CD4-positive, alpha-beta T cell (primary cell): Measurements from ENCODE around the gene PTGER1. TPM values are rescaled to one million over a fixed set of nuclear protein-coding genes. Genes with fewer than 3 reads are reported as not detected.
A peak's percentile ranks its signal among the peaks of the same experiment; 100 is the strongest.
"Not testable (repeated sequence)": the region's sequence is repeated elsewhere in the genome, so short reads cannot be mapped to it uniquely, and the experiment has no call there.

Source experiments
- ATAC-seq: fragments of 200-7000 bp; cut with Tn5 transposase; one replicate; pipeline ENCODE4 v1.10.0; 2022; ENCODE audit warnings: mild to moderate bottlenecking; ENCODE audit not compliant: poor library complexity
- CTCF ChIA-PET: fragments of 350-600 bp; sonication (Branson Sonifier 250); formaldehyde crosslinking; loops from one replicate; lab custom pipeline; 2021; ENCODE audit warnings: antibody characterized with exemption, inconsistent platforms; lab: Charles Lee
- POLR2A ChIA-PET: fragments of 350-600 bp; sonication (Branson Sonifier 250); formaldehyde crosslinking; loops from one replicate; lab custom pipeline; 2021; ENCODE audit warnings: antibody characterized with exemption, inconsistent platforms; lab: Charles Lee
- DNase-seq, 14 experiments: peaks; one replicate each; pipeline ENCODE4 v3.0.0-alpha.2; 2013 to 2020; ENCODE audit warnings: mixed read lengths in 2 of 14
- H3K27ac ChIP-seq, 2 donors: one replicate each; pipeline versions ENCODE4 v1.5.1 to v1.7.0; 2013; ENCODE audit warnings: low read length in 2 of 2, low read depth in 1 of 2, mild to moderate bottlenecking in 1 of 2
- H3K27me3 ChIP-seq, 2 experiments: 1 replicate in 1 of 2; 2 replicates in 1 of 2; pipeline versions ENCODE4 v1.6.1 to v1.7.0; 2013; ENCODE audit warnings: low read length in 2 of 2, control low read depth in 1 of 2, mild to moderate bottlenecking in 1 of 2, moderate library complexity in 1 of 2; ENCODE audit not compliant: insufficient read depth in 2 of 2, control insufficient read depth in 1 of 2
- H3K36me3 ChIP-seq: one replicate; pipeline ENCODE4 v1.6.1; 2013; ENCODE audit warnings: low read length, control low read depth; ENCODE audit not compliant: insufficient read depth
- H3K4me1 ChIP-seq: one replicate; pipeline ENCODE4 v1.6.1; 2013; ENCODE audit warnings: low read length, control low read depth; ENCODE audit not compliant: insufficient read depth
- H3K4me3 ChIP-seq: one replicate; pipeline ENCODE4 v1.5.1; 2013; ENCODE audit warnings: mild to moderate bottlenecking, low read length, moderate library complexity
- H3K9me3 ChIP-seq, 2 experiments: 1 replicate in 1 of 2; 2 replicates in 1 of 2; pipeline versions ENCODE4 v1.6.1 to v1.7.0; 2013; ENCODE audit warnings: low read length in 2 of 2, mild to moderate bottlenecking in 2 of 2, control low read depth in 1 of 2, moderate library complexity in 1 of 2; ENCODE audit not compliant: control insufficient read depth in 1 of 2, insufficient read depth in 1 of 2
- H3K27ac Mint-ChIP-seq: one replicate; pipeline ENCODE4 v1.8.0; 2020; ENCODE audit warnings: mixed read lengths
- H3K27me3 Mint-ChIP-seq: one replicate; pipeline ENCODE4 v1.8.0; 2021; ENCODE audit warnings: mixed read lengths
- H3K36me3 Mint-ChIP-seq: one replicate; pipeline ENCODE4 v1.8.0; 2021; ENCODE audit warnings: low read depth, mixed read lengths
- H3K4me1 Mint-ChIP-seq: one replicate; pipeline ENCODE4 v1.8.0; 2021; ENCODE audit warnings: low read depth, mixed read lengths
- H3K4me3 Mint-ChIP-seq: one replicate; pipeline ENCODE4 v1.8.0; 2020; ENCODE audit warnings: mild to moderate bottlenecking, mixed read lengths
- H3K9me3 Mint-ChIP-seq: one replicate; pipeline ENCODE4 v1.8.0; 2020; ENCODE audit warnings: mixed read lengths
- intact Hi-C, 2 experiments: fragments of 100-400 bp; cut with DNase I in 1 of 2; cut with micrococcal nuclease in 1 of 2; formaldehyde crosslinking; loops; one replicate each; pipeline versions ENCODE4 v1.15.1 to v1.9.0; 2023 to 2025; cut with DNase I, micrococcal nuclease
- total RNA-seq, 174 experiments: library from RNA in 2 of 174; stranded (reverse) in 2 of 174; gene quantifications; one replicate each; pipeline ENCODE4 v1.2.3 and lab custom pipeline; 2021 to 2026
- TF ChIP-seq, protein P1 (sequence below): fragments of 200-600 bp; IDR thresholded peaks from one replicate; pipeline ENCODE4 v1.8.0; 2022; ENCODE audit warnings: antibody characterized with exemption, mild to moderate bottlenecking

The PTGER1 gene
- total RNA-seq, 2 experiments from 2014 or later, result not detected

DNA sequence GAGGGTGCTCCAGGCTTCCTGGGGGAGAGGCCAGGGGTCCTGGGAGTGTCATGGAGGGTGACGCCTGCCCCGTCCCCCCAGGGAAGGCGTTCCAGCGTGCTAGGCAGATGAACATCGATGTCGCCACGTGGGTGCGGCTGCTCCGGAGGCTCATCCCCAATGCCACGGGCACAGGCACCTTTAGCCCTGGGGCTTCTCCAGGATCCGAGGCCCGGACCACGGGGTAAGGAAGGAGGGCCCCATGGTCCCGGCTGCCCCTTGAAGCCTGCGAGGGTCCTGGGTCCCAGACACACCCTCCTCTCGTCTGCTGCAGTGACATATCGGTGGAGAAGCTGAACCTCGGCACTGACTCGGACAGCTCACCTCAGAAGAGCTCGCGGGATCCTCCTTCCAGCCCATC is 11.4 kb downstream of the PTGER1 start:
- Mint-ChIP-seq H3K27me3 (no peaks in the 10 kb centered on the region), H3K4me1 (no peaks in the 10 kb centered on the region), H3K36me3 (peaks cover 89% of the 10 kb centered on the region), H3K9me3 (no peaks in the 10 kb centered on the region), H3K27ac (no peak overlapping the region), H3K4me3 (no peak overlapping the region)
- Histone ChIP-seq H3K4me1 (no peaks in the 10 kb centered on the region), H3K27me3 (no peaks in the 10 kb centered on the region), H3K9me3 (no peaks in the 10 kb centered on the region), H3K36me3 (peaks cover 79% of the 10 kb centered on the region), H3K4me3 (no peak overlapping the region), H3K27ac (no peak overlapping the region)
- intact Hi-C loops, result no loop called here
- ATAC-seq (no peak), DNase-seq (no peak)
- TF ChIP-seq, protein P1, sequence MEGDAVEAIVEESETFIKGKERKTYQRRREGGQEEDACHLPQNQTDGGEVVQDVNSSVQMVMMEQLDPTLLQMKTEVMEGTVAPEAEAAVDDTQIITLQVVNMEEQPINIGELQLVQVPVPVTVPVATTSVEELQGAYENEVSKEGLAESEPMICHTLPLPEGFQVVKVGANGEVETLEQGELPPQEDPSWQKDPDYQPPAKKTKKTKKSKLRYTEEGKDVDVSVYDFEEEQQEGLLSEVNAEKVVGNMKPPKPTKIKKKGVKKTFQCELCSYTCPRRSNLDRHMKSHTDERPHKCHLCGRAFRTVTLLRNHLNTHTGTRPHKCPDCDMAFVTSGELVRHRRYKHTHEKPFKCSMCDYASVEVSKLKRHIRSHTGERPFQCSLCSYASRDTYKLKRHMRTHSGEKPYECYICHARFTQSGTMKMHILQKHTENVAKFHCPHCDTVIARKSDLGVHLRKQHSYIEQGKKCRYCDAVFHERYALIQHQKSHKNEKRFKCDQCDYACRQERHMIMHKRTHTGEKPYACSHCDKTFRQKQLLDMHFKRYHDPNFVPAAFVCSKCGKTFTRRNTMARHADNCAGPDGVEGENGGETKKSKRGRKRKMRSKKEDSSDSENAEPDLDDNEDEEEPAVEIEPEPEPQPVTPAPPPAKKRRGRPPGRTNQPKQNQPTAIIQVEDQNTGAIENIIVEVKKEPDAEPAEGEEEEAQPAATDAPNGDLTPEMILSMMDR, result no peak
- POLR2A ChIA-PET, result no interaction called here
- CTCF ChIA-PET, result no interaction called here

DNA sequence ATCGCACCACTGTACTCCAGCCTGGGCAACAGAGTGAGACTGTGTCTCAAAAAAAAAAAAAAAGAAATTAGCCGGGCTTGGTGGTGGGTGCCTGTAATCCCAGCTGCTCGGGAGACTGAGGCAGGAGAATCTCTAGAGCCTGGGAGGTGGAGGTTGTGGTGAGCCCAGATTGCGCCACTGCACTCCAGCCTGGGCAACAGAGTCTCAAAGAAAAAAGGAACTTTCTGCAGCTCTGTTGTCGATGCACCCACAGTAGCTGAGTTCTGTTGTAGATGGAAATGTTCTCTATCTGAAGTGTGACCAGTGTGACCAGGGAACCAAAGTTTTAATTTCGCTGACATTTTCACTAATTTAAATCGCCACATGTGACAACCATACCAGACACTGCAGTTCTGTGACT is 12.8 kb downstream of the PTGER1 start:
- intact Hi-C loops, CTCF ChIA-PET, POLR2A ChIA-PET, H3K4me1 Mint-ChIP-seq, DNase-seq, H3K9me3 Mint-ChIP-seq, H3K4me3 ChIP-seq, H3K4me1 ChIP-seq, ATAC-seq, H3K27me3 Mint-ChIP-seq, H3K9me3 ChIP-seq, H3K27me3 ChIP-seq, H3K27ac ChIP-seq, H3K27ac Mint-ChIP-seq, H3K4me3 Mint-ChIP-seq: not testable (repeated sequence)
- peaks cover 80% of the 10 kb centered on the region for H3K36me3 ChIP-seq
- H3K36me3 Mint-ChIP-seq, result peaks cover 90% of the 10 kb centered on the region

DNA sequence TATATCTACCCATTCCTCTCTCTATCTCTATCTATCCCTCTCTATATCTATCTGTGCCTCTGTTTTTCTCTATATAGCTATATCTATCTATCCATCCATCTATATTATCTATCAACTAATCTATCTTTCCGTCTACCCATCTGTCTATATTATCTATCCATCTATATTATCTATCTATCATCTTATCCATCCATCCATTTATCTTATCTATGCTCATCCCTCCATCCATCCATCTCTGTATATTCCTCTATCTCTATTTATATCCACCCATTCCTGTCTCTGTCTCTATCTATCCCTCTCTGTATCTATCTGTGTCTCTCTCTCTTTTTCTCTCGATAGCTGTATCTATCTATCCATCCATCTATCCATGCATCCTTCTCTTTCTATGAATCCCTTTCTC is 14.2 kb downstream of the PTGER1 start:
- peaks cover 93% of the 10 kb centered on the region for H3K36me3 Mint-ChIP-seq
- H3K4me3 Mint-ChIP-seq, result no peak overlapping the region
- no peaks in the 10 kb centered on the region for H3K9me3 ChIP-seq
- ChIA-PET CTCF (no interaction called here), POLR2A (no interaction called here)
- DNase-seq (no peak), ATAC-seq (no peak)
- intact Hi-C loops, result no loop called here
- peaks cover 81% of the 10 kb centered on the region for H3K36me3 ChIP-seq
- H3K27me3 ChIP-seq, result no peaks in the 10 kb centered on the region
- H3K4me3 ChIP-seq, result no peak overlapping the region
- no peaks in the 10 kb centered on the region for H3K27me3 Mint-ChIP-seq
- no peaks in the 10 kb centered on the region for H3K4me1 ChIP-seq
- H3K27ac Mint-ChIP-seq, result no peak overlapping the region
- H3K9me3 Mint-ChIP-seq, result no peaks in the 10 kb centered on the region
- H3K27ac ChIP-seq, result no peak overlapping the region
- TF ChIP-seq, protein P1, result no peak
- H3K4me1 Mint-ChIP-seq, result no peaks in the 10 kb centered on the region

DNA sequence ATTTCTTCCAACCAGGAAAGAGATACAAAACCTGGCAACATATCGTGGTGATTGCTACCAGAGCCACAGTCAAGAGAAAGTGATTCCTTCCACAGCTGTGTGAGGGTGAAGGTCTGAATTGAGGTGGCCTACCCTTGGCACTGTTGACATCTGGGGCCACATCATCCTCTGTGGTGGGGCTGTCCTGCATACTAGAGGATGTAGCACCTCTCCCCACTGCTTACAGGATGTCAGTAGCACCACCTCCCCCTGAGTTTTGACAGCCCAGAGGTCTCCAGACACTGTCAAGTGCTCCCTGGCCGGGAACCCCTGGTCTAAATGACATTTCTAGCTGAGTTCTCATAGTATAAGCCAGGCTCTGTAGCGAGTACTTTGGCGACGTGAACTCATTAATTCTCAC is 15.5 kb downstream of the PTGER1 start:
- Histone ChIP-seq H3K4me1 (no peaks in the 10 kb centered on the region), H3K4me3 (no peak overlapping the region), H3K36me3 (peaks cover 81% of the 10 kb centered on the region), H3K27ac (no peak overlapping the region), H3K27me3 (no peaks in the 10 kb centered on the region), H3K9me3 (no peaks in the 10 kb centered on the region)
- ChIA-PET CTCF (no interaction called here), POLR2A (interaction anchor here (0.7 to 1.3 kb wide), 2 partner anchors 13 to 61 kb away, joined by 3 to 4 read pairs; no protein-coding TSS in a partner anchor)
- no peak for ATAC-seq
- TF ChIP-seq, protein P1, result no peak
- Mint-ChIP-seq H3K27ac (no peak overlapping the region), H3K4me1 (no peaks in the 10 kb centered on the region), H3K4me3 (no peak overlapping the region), H3K36me3 (peaks cover 94% of the 10 kb centered on the region), H3K27me3 (no peaks in the 10 kb centered on the region), H3K9me3 (no peaks in the 10 kb centered on the region)
- intact Hi-C loops, result no loop called here
- DNase-seq, result peak in 2 of 14 experiments; percentile 35 to 83

DNA sequence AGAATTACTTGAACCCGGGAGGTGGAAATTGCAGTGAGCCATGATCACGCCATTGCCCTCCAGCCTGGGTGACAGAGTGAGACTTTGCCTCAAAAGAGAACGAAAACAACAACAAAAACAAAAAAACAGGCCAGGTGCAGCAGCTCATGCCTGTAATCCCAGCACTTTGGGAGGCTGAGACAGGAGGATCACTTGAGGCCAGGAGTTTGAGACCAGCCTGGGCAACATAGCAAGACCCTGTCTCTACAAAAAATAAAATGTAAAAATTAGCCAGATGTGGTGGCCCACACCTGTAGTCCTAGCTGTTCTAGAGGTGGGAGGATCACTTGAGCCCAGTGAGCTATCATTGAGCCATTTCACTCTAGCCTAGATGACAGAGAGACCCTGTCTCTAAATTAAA is 22.9 kb downstream of the PTGER1 start:
- peaks cover 87% of the 10 kb centered on the region for H3K36me3 Mint-ChIP-seq
- POLR2A ChIA-PET, H3K9me3 ChIP-seq, DNase-seq, H3K27me3 Mint-ChIP-seq, H3K27ac Mint-ChIP-seq, H3K4me3 Mint-ChIP-seq, H3K27me3 ChIP-seq, H3K4me3 ChIP-seq, ATAC-seq, intact Hi-C loops, H3K27ac ChIP-seq, H3K9me3 Mint-ChIP-seq: not testable (repeated sequence)
- Histone ChIP-seq H3K36me3 (peaks cover 77% of the 10 kb centered on the region), H3K4me1 (peaks cover 19% of the 10 kb centered on the region)
- CTCF ChIA-PET, result interaction anchor here (0.6 kb wide), 1 partner anchor 32 kb away, joined by 3 read pairs; no protein-coding TSS in a partner anchor
- peaks cover 11% of the 10 kb centered on the region for H3K4me1 Mint-ChIP-seq
